ENCODE results near the gene ABCC1.
"Not testable (repeated sequence)": the region's sequence is repeated elsewhere in the genome, so short reads cannot be mapped to it uniquely, and the experiment has no call there.

The ABCC1 gene

GRCh38 chr16:16146380-16147315 lies 197.2 kb downstream of the ABCC1 start:
- DNase-seq = no peak

DNA sequence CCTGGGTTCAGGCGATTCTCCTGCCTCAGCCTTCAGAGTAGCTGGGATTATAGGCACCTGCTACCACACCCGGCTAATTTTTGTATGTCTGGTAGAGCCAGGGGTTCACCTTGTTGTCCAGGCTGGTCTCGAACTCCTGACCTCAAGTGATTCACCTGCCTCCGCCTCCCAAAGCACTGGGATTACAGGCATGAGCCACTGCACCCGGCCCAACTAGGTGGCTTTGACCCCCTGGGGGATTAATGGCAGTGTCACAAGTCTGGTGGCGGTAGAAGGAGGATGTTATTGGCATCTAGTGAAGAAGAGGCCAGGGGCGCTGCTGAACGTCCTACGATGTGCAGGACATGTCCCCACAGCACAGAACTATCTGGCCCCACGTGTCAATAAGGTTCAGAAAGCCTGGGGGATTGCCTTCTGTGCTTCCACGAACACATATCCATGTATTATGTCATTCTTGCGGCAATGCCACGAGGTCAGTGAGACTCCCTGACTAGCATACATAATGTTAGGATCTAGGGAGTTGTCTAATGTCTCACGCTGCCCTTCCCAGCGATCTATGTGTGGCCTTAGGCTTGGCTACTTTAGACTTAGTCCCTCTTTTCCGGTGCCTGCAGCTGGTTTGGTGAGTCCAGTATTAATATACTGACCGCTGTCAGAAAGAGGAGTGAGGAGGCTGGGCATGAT lies 198.0 kb downstream of the ABCC1 start:
- DNase-seq = no peak

DNA sequence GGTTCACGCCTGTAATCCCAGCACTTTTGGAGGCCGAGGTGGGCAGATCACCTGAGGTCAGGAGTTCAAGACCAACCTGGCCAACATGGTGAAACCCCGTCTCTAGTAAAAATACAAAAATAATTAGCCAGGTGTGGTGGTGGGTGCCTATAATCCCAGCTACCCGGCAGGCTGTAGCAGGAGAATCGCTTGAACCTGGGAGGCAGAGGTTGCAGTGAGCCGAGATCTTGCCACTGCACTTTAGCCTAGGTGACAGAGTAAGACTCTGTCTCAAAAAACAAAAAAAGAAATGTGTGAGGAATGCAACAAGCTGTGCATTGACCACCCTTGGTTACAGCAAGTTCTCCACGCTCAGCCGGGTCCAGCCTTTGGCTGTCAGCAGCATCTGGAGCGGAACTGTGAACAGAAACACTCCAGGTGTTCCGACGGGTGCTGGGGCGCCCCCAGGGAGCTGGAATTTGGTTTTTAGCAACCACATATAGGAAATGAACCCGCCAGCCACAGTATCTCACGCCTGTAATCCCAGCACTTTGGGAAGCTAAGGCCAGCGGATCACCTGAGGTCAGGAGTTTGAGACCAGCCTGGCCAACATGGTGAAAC lies 198.7 kb downstream of the ABCC1 start:
- not testable (repeated sequence) for DNase-seq

DNA sequence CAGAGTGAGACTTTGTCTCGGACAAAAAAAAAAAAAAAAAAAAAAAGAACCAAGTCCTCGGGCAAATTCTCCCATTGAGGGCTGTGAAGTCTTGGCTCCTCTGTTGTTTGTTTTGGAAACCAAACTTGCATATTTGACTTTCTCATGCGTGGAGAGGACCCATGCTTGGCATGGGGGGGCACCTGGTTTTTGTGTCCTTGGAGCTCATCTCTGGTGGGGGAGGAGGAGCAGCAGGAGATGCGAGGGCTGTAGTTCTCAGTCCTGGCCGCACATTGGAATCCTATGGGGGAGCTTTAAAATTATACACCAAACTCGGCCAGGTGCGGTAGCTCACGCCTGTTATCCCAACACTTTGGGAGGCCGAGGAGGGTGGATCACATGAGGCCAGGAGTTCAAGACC lies 199.3 kb downstream of the ABCC1 start:
- no peak for DNase-seq

- no peak for DNase-seq
These were observed 200.3 kb downstream of the ABCC1 start for GRCh38 chr16:16149710-16150116.

GRCh38 chr16:16150117-16150877 lies 200.9 kb downstream of the ABCC1 start:
- no peak for DNase-seq

DNA sequence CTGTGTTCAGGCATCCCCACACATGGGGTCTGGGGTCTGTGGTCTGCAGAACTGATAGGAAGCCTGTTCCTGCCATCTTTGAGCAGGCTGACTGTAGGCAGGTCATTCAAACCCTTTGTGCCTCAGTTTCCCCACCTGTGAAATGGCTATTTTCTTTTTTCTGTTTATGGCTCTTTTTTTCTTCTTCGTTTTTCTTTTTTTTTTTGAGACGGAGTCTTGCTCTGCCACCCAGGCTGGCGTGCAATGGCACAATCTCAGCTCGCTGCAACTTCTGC lies 201.4 kb downstream of the ABCC1 start:
- no peak for DNase-seq

GRCh38 chr16:16151315-16151714 lies 201.9 kb downstream of the ABCC1 start:
- no peak for DNase-seq

- DNase-seq = not testable (repeated sequence)
These were observed 203.6 kb downstream of the ABCC1 start for GRCh38 chr16:16153000-16153399.

DNA sequence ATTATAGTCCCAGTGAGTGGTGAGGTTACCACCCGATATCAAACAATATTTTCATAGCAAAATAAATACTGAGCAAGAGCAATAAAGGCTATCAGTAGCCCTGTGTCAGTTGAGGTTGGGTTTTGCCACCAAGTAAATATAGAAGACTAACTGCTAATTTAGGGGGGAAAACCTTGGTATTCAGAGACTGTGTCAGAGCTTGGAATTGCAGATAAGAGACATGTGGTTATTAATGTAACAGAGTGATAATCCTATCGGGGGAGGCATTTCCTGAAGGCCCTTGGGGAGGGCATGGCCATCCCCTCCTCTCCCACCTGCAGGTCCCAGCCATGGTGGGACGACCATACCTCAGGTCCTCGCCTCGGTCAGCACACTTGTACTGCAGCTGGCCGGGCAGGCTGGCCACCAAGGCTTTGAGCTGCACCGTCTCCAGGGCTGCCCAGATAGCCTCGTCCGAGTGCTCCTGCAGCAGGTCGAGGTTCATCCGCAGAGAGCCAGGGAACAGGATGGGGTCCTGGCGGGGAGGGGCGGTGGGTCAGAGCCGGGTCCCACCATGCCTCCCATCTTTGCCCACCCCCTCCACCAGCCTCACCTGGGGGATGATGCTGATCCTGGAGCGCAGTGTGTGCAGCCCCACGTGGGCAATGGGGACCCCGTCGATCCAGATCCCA lies 205.0 kb downstream of the ABCC1 start:
- DNase-seq = no peak

GRCh38 chr16:16155234-16155633 lies 205.8 kb downstream of the ABCC1 start:
- no peak for DNase-seq

DNA sequence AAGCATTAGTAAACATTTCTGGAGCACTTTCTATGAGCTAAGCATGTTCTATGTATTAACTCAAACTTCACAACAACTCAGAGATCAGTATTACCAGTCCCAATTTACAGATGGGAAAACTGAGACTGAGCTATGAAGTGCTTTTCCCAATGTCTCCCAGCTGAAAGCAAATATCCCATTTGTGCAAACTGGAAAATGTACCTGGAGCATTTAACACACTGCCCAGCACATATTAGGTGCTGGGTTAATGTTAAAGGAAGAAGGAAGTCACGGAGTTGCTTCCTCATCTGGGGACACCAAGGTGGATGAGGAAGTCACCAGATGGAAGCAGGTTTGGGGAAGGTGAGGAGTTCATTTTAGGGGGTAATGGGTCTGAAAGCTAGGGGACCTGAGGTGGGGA lies 207.8 kb downstream of the ABCC1 start:
- DNase-seq = no peak

- no peak for DNase-seq
These were observed 208.8 kb downstream of the ABCC1 start for GRCh38 chr16:16158082-16158658.

DNA sequence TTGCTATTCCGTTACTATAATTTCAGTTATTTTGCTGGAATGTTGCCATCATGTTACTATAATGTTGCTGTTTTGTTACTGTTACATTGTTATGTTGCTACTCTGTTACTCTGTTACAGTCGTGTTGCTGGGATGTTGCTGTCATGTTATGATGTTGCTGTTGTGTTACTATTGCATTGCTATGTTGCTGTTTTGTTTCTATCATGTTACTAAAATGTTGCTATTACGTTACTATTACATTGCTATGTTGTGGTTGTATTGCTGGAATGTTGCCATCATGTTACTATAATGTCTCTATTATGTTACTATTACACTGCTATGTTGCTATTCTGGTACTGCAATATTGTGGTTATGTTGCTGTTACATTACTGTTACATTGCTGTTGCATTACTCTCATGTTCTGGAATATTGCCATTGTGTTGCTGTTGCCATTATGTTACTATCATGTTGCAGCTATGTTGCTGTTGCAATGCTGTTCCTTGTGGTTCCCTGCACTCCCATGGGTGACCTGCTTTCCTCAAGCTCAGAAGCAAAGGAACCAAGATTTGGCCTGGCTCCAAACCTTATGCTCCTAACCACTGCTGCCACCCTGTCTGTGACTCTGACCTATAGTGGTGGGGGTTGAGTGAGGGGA lies 209.4 kb downstream of the ABCC1 start:
- peak; percentile 26 for DNase-seq

- DNase-seq = no peak
These were observed 210.2 kb downstream of the ABCC1 start for GRCh38 chr16:16159662-16160061.

- no peak for DNase-seq
These were observed 211.9 kb downstream of the ABCC1 start for GRCh38 chr16:16161319-16161718.

- not testable (repeated sequence) for DNase-seq
These were observed 212.4 kb downstream of the ABCC1 start for GRCh38 chr16:16161840-16162239.

GRCh38 chr16:16162591-16162990 lies 213.2 kb downstream of the ABCC1 start:
- no peak for DNase-seq

DNA sequence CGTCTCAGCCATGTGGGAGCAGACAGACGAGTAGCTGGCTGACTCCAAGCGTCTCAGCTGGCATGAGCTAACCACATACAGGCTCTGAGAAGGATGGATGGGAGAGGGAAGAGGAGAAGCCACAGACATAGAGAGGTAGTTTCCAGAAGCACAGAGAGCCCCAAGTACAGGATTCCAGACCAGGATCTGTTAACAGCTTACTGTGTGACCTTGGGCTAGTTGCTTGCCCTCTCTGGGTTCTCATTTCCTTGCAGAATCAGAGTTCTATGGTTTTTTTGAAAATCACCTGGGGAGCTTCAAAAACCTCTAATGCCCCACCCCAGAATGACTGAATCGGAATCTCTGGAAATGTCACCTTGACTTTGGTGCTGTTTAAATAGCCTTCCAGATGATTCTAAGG lies 213.7 kb downstream of the ABCC1 start:
- no peak for DNase-seq

DNA sequence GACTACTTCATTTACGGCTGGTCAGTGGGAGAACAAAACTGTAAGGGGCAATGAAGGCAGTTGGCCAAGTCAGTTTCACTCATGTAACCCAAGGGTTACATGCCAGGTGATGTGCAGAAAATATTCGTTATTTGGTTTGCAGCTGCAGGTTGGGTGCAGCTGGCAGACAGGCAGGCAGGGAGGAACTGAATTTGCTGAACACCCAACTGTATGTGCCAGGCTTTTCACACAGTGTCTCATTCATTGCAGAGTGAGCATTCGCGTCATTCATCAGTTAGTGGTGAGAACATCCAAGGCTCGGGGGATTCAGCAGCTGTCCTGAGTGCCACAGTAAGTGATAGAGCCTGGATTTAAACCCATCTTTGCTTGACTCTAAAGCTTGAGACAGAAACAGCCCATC lies 214.2 kb downstream of the ABCC1 start:
- peak; percentile 16 for DNase-seq

DNA sequence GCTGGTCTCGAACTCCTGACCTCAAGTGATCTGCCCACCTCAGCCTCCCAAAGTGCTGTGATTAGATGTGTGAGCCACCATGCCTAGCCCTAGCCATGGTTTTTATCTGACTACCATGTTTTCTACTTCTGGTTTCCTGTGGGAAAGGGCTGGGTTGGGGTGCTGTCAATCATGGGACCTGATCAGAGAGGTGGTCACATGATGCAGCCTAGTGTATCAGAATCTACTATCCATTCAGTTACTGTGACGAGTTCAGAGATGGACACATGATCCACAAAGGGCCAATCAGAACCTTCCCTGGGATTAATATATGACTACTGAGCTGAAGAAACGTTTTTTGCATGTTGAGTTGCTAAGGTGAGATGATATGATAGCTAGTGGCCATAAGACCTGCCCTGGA lies 214.8 kb downstream of the ABCC1 start:
- no peak for DNase-seq

GRCh38 chr16:16166085-16166484 lies 216.7 kb downstream of the ABCC1 start:
- DNase-seq = no peak

Data from MV-4-11 (cell line).